Activated T-cell treated with anti-CD3 and anti-CD28 coated beads, Interleukin-2, amount 50 U/mL, for 24 hours (primary cell): ENCODE results near the gene SPRYD3.

Experiments
- DNase-seq: peaks from one replicate; pipeline ENCODE4 v3.0.0-alpha.2; 2020
- H3K27ac Mint-ChIP-seq: 2 replicates; pipeline ENCODE4 v1.8.0; 2020; ENCODE audit warnings: mild to moderate bottlenecking, mixed read lengths
- H3K27me3 Mint-ChIP-seq: 2 replicates; pipeline ENCODE4 v1.8.0; 2020; ENCODE audit warnings: mixed read lengths
- H3K36me3 Mint-ChIP-seq: 2 replicates; pipeline ENCODE4 v1.8.0; 2020; ENCODE audit warnings: low read depth, mixed read lengths
- H3K4me1 Mint-ChIP-seq: 2 replicates; pipeline ENCODE4 v1.8.0; 2020; ENCODE audit warnings: low read depth, mixed read lengths
- H3K4me3 Mint-ChIP-seq: 2 replicates; pipeline ENCODE4 v1.8.0; 2020; ENCODE audit warnings: mild to moderate bottlenecking, moderate library complexity, mixed read lengths
- H3K9me3 Mint-ChIP-seq: 2 replicates; pipeline ENCODE4 v1.8.0; 2020; ENCODE audit warnings: mixed read lengths

The SPRYD3 gene

DNA sequence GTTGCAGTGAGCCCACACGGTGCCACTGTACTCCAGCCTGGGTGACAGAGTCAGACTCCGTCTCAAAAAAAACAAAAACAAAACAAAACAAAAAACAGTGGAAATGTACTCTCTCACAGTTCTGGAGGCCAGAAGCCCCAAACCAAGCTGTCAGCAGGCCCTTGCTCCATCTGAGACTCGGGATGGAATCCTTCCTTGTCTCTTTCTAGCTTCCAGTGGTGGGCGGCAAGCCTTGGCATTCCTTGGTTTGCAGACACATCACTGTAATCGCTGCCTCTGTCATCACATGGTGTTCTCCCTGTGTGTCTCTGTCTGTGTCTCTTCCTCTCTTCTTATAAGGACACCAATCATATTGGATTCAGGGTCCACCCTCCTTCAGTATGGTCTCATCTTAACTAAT lies 22.9 kb downstream of the SPRYD3 start:
- Mint-ChIP-seq H3K36me3 (peaks cover 3% of the 10 kb centered on the region), H3K4me1 (peaks cover 10% of the 10 kb centered on the region), H3K4me3 (no peak overlapping the region), H3K27me3 (no peaks in the 10 kb centered on the region), H3K9me3 (no peaks in the 10 kb centered on the region), H3K27ac (no peak overlapping the region)
- no peak for DNase-seq

DNA sequence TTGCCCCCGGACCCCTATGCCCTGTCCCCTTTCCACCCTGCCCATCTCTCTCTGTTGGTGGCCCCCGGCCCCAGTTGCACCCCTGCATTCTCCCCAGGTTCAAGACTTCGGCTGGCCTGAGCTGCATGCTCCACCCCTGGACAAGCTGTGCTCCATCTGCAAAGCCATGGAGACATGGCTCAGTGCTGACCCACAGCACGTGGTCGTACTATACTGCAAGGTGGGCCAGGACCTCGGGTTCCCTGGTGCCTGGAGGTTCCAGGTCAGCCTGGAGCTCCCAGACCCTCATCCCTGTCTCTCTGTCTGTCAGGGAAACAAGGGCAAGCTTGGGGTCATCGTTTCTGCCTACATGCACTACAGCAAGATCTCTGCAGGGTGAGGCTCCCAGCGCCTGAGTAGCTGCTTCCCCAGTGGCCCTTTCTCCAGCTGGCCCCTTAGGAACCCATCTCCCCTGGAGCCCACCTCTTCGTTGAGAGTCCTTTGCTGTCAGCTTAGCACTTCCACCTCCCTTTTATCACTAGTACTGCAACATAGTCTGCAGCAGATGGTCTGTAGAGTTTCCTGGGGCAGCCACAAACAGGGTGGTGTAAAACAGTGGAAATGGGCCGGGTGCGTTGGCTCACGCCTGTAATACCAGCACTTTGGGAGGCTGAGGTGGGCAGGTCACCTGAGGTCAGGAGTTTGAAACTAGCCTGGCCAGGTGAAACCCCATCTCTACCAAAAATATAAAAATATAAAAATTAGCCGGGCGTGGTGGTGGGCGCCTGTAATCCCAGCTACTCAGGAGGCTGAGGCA lies 23.5 kb downstream of the SPRYD3 start:
- Mint-ChIP-seq H3K9me3 (no peaks in the 10 kb centered on the region), H3K4me3 (no peak overlapping the region), H3K36me3 (peaks cover 3% of the 10 kb centered on the region), H3K27me3 (no peaks in the 10 kb centered on the region), H3K4me1 (peaks cover 11% of the 10 kb centered on the region), H3K27ac (no peak overlapping the region)
- no peak for DNase-seq

DNA sequence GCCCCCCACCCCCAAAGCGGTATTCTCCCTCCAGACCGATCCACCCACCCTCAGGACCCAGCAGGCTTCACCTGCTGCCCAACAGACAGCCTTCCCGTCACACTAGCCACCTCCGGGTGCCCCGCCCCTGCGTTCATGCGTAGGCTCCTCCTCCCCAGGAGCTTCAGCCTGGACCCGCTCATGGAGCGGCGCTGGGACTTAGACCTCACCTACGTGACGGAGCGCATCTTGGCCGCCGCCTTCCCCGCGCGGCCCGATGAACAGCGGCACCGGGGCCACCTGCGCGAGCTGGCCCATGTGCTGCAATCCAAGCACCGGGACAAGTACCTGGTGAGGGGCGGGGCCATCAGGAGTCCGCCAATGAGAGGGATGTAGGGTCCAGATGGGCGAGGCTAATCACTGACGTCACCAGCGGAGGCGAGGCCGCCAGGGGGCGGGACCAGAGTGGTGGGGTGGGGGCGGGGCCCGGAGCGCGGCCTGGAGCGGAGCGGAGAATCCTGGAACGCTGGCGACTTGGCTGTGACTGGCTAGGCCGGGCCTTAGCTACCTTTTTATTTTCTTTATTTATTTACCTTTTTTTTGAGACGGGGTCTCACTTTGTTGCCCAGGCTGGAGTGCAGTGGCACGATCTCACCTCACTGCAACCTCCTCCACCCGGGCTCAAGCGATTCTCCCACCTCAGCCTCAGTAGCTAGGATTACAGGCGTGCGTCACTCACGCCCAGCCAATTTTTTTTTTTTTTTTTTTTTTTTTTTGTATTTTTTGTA lies 24.9 kb downstream of the SPRYD3 start:
- H3K4me1 Mint-ChIP-seq: peaks cover 14% of the 10 kb centered on the region
- H3K4me3 Mint-ChIP-seq: peak overlapping the region; percentile 93
- peak overlapping the region; percentile 97 for H3K27ac Mint-ChIP-seq
- H3K27me3 Mint-ChIP-seq: no peaks in the 10 kb centered on the region
- H3K36me3 Mint-ChIP-seq: peaks cover 3% of the 10 kb centered on the region
- DNase-seq: peak; percentile 95
- H3K9me3 Mint-ChIP-seq: no peaks in the 10 kb centered on the region

DNA sequence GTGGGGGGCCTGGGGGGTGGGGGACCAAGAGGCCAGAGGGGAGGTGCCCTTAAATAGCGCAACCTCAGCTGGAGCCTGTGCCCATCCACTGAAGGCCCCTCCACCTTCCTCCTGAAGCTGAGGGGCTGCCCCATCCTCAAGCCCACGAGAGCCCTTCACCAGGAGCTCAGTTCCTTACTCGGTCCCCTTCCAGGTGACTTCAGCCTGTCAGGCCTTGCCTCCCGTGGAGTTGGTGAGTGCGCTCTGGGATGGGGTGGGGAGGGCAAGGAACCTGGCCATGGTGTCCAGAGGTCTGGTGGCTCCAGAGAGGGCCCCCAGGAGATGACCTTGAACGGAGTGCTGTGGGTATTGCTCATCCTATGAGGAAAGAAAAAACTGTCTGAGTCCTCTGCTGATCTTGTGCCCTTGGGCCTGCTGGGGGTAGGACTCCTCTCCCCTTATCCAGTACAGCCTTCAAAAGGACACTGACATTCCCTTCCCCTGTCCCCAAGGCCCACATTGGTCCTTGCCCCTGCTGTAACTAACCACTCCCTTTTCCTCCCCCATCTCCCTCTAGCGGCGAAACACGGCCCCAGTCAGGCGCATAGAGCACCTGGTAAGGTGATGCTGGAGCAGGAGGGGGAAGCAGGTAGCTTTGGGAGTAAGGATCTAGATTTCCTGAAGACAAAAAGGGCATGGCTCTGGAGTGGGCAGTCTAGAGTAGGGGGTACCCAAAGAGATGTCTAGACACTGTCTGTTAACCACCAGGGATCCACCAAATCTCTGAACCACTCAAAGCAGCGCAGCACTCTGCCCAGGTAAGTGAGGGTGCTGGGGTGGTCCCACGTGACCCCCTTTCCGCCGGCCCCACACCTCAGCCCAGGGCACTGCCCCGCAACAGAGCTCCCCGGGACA lies 25.7 kb downstream of the SPRYD3 start:
- Mint-ChIP-seq H3K9me3 (no peaks in the 10 kb centered on the region), H3K4me1 (peaks cover 22% of the 10 kb centered on the region), H3K36me3 (peaks cover 3% of the 10 kb centered on the region), H3K4me3 (peak overlapping the region; percentile 93), H3K27me3 (no peaks in the 10 kb centered on the region), H3K27ac (peak overlapping the region; percentile 97)
- peak; percentile 68 for DNase-seq

DNA sequence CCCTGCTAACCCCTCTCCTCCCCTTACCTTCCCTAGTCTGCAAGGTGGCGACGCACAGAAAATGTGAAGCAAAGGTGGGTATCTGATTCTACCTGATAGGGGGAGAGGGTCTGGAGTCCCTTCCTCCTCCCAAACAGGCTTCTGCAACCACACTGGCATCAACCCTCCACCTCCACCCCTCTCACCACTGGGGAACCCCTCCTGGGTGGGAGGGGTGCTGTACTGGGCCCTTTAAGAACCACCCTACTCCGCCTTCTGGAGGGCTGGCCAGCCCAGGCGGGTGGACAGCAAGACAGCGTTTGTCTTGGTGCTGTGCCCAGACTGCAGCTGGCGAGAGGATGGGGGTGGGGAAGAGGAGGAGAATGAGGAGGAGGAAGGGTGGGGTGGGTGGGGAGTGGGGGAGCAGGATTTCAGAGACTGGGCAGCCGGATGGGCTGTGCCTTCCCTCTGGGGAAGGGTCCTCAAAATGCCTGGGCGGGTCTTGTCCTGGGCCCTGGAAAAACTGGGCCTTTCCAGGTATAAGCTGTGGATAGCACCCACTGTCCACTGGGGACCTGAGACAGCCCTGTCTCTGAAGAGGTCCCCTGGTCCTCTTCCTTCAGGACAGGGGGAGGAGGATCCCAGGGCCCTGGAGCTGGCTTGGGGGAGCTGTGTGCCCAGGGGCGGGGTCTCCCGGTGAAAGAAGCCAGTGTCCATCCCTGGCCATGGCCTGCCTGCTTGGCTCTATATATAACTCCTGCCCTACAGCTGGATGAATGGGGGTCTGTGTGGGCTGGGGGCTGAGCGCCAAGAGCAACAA lies 26.6 kb downstream of the SPRYD3 start:
- Mint-ChIP-seq H3K27me3 (no peaks in the 10 kb centered on the region), H3K4me3 (peak overlapping the region; percentile 18)
- no peak for DNase-seq

DNA sequence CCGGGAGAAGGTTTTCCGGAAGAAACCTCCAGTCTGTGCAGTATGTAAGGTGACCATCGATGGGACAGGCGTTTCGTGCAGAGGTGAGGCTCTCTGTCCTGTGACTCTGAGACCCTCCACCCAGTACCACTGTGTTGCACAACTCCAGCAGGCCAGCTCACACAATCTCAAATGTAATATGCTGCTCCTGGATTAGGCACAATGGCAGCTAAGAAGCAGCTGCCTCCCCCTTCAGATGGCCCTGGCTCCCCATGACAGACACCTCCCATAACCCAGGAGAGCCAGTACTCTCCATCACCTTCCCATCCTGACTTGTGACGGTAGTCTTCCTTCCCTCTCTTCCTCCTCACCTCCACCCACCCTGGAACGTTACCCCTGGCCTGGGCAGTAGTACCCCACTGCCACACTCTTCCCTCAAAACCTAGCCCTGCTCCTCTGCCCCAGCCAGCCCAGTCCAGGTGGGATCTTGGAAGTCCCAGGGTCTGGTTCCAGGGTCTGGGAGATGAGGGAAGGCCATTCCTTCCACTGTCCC lies 27.2 kb downstream of the SPRYD3 start:
- Mint-ChIP-seq H3K4me3 (peak overlapping the region; percentile 18), H3K36me3 (peaks cover 3% of the 10 kb centered on the region), H3K9me3 (no peaks in the 10 kb centered on the region), H3K27me3 (no peaks in the 10 kb centered on the region), H3K27ac (peak overlapping the region; percentile 69), H3K4me1 (peaks cover 26% of the 10 kb centered on the region)
- DNase-seq: no peak

More for the DNA sequence above, 26.6 kb downstream of the SPRYD3 start:
- Mint-ChIP-seq H3K27ac (peak overlapping the region; percentile 69), H3K36me3 (peaks cover 3% of the 10 kb centered on the region), H3K9me3 (no peaks in the 10 kb centered on the region), H3K4me1 (peaks cover 26% of the 10 kb centered on the region)

DNA sequence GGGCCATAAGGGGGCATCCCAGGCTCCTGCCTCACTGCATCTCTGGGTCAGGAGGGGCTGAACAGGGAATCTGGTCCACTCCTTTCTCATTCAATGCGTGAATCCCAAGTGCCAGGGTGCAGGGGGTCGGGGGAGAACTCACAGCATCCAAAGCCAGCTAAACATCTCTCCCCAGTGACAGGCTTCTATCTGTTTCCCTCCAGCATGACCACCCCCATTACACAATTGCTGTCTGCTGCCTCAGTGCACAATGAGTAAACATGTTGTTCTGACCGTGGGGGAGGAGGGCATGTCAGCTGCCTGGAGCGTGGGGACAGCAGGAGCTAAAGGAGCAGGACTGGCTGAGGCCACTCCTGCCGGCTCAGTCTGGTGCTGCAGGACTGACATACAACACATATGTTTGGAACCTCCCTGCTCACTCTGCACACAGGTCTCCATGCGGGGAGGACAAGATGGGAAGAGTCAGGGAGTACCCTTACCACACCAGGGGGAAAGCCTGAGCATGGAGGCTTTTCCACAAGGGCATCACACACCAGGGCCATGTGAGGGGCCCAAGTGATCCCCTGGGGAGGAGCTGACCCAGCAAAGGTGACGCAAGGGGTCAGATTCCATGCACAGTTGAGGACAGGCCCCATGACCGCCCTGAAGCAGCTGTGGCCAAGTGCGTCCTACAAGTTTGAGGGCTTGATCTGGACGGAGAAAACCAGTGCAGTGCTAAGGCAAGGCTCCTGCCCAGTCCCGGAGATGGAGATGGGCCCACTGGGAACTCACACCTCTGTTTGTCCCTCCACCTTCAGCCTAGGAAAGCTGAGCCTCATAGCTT lies 27.9 kb downstream of the SPRYD3 start:
- Mint-ChIP-seq H3K27me3 (no peaks in the 10 kb centered on the region), H3K4me1 (peaks cover 33% of the 10 kb centered on the region), H3K36me3 (peaks cover 3% of the 10 kb centered on the region), H3K27ac (peak overlapping the region; percentile 60), H3K4me3 (no peak overlapping the region), H3K9me3 (no peaks in the 10 kb centered on the region)
- no peak for DNase-seq

DNA sequence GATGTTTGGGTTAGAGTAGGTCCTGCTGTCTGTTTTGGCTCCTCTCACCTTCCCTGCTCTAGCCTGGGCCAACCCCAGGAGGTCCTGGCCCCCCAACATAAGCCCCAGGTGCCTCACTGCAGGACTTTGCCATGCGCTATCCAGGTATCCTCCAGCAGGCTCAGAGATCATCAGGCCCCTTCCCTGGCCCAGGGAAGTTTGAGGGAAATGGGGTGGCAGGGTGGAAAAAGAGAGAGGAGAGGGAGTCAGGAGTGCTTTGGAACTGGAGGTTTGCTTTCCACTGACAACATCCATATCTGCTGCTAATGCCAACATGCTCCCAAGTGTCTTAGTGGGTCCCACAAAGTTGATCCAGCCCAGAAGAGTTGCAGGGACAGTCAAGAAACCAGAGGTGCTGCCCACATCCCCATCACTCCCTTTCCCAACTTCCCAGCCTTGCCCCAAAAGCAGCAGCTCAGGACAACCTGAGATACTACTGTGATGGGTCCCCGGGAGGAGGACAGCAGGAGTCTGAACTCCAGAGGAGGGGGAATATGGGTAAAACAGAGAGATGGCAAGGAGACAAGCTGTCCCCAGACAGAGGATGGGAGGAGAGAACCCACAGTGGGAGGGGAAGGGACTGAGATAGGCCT lies 28.6 kb downstream of the SPRYD3 start:
- Mint-ChIP-seq H3K27me3 (peaks cover 4% of the 10 kb centered on the region), H3K4me3 (no peak overlapping the region), H3K4me1 (peaks cover 40% of the 10 kb centered on the region), H3K36me3 (peaks cover 3% of the 10 kb centered on the region), H3K9me3 (no peaks in the 10 kb centered on the region), H3K27ac (peak overlapping the region; percentile 16)
- no peak for DNase-seq

DNA sequence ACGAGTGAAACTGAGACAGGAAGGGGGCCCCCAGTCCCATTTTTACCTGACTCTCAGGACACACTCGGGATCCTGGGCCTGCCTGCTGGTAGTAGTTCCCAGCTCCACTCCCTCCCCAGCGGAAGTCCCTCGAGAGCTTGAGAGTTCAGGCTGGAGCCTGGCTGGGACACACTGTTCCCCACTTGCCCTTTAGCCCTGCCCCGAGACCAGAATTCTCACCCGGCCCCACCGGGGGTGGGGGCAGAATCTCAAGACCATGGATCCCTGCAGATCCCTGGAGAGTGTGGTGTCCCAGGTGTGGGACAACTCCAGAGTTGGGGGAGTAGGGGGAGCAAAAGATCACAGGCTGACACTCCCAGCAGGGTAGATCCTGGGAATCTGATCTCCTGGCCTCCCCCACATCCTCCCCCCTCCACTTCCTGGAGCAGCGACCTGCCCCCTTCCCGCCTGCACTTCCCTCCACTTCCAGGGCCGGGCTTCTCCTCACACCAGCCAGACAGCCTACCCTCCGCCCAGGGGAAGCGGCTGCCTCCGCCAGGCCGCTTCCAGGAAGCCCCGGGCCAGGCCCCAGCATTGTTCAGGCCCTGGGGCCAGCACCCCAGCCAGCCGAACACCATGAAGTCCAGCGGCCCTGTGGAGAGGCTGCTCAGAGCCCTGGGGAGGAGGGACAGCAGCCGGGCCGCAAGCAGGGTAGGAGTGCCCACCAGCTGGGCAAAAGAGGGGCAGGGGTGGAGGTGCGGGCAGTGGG lies 29.4 kb downstream of the SPRYD3 start, which contains the start of gene TNS2:
Gene TNS2 (plus strand): TSS at position 495 of the 748 bp plus-strand sequence. CDS start 121 bp downstream, at position 616.
- DNase-seq: peak; percentile 33
- Mint-ChIP-seq H3K36me3 (peaks cover 3% of the 10 kb centered on the region), H3K27me3 (peaks cover 4% of the 10 kb centered on the region), H3K27ac (peak within 1 kb of the TSS; percentile 53), H3K4me3 (no peak within 1 kb of the TSS), H3K9me3 (no peaks in the 10 kb centered on the region), H3K4me1 (peaks cover 42% of the 10 kb centered on the region)

DNA sequence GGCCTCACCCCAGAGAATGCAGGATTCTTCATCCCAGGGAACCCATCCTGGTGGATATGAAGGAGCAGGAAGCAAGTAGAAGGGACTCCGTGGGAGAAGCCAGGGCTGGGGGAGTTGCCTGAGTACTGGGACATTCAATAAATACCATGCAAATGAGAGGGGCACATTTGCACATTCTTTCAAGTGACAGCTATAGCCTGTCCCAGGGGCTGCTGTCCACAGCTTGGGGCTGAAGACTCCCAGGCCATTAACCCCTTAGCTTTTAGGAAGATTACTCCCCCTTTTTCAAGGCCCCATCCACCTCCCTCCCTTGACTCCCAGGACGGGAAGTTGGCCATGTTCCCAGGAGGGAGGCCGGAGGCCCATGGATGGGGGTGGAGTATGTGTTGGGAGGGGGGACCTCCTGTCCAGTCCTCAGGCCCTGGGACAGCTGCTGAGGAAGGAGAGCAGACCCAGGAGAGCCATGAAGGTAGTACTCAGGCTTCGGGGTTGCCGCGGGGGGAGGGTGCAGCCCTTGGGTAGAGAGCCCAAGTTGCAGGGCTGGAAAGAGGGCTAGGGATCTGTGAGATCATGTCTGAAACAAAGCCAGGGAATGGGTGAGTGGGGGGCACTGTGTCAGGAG lies 30.3 kb downstream of the SPRYD3 start:
- Mint-ChIP-seq H3K27me3 (peaks cover 4% of the 10 kb centered on the region), H3K27ac (peak overlapping the region; percentile 53), H3K9me3 (no peaks in the 10 kb centered on the region), H3K4me3 (no peak overlapping the region), H3K4me1 (peaks cover 38% of the 10 kb centered on the region), H3K36me3 (no peaks in the 10 kb centered on the region)
- no peak for DNase-seq

DNA sequence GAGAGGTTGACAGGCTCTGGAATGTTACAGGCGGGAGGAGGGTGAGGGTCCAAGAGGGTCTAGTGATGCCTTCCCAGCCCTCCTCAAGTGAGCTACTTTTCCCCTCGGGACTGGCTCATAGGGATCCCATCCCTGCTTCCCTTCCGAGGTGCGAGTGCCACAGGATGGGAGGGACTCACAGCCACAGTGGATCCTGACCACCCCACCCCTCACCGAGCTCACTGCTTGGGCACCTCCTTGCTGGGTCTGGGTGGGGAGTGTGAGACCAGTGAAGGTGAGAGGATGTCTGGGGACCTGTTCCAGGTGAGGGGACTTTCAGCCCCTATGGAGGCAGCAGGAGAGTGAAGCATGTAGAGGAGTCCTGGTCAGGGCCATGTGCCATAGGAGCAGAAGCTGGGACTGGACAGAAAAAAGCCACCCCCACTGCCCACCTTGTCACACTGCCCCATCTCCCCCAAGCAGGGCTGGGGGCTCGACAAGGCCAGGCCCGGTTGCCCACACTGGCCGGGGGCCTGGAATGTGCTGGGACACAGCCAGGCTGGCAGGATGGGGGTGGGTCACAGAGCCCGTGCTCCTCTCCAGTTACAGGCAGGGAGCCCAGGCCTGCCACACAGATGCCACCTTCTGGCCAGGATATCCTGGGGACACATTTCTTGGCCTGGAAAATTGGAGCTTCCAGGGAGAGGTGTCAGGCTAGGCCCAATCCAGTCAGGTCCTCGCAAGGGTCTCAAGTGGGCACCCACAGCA lies 31.0 kb downstream of the SPRYD3 start:
- H3K4me3 Mint-ChIP-seq: peak overlapping the region; percentile 25
- H3K9me3 Mint-ChIP-seq: no peaks in the 10 kb centered on the region
- DNase-seq: peak; percentile 44
- peaks cover 4% of the 10 kb centered on the region for H3K27me3 Mint-ChIP-seq
- H3K4me1 Mint-ChIP-seq: peaks cover 33% of the 10 kb centered on the region
- H3K27ac Mint-ChIP-seq: peak overlapping the region; percentile 71
- no peaks in the 10 kb centered on the region for H3K36me3 Mint-ChIP-seq
